ENCODE data around the gene LIX1L.

LIX1L gene

GRCh38 chr1:145885738-145886287, 72.0 kb downstream of the LIX1L start, which contains the start of gene ANKRD35:
Gene ANKRD35 (minus strand): TSS chr1:145885866. CDS start chr1:145885758, 108 bp downstream.
- no peak for TF ChIP-seq SNAI2 (CRISPR knock-in tag; IDR thresholded peaks at IDR 0.05)
- no peak for TF ChIP-seq ZFP3 (CRISPR knock-in tag; IDR thresholded peaks at IDR 0.05)
- TF ChIP-seq PATZ1 (CRISPR knock-in tag; IDR thresholded peaks at IDR 0.05; ENCODE audit: borderline replicate concordance), result no peak
- no peak for TF ChIP-seq CSDC2 (CRISPR knock-in tag; IDR thresholded peaks at IDR 0.05)
- no peak for TF ChIP-seq POU6F1 (CRISPR knock-in tag; IDR thresholded peaks at IDR 0.05; ENCODE audit: borderline replicate concordance, low read depth)
- ATAC-seq, result peak; percentile 99

GRCh38 chr1:145884675-145885074, 73.1 kb downstream of the LIX1L start:
- no peak for TF ChIP-seq ESRRG (CRISPR knock-in tag; IDR thresholded peaks at IDR 0.05)
- no peak for TF ChIP-seq PPARA (CRISPR knock-in tag; IDR thresholded peaks at IDR 0.05; ENCODE audit: borderline replicate concordance)
- TF ChIP-seq TSHZ2 (CRISPR knock-in tag; IDR thresholded peaks at IDR 0.05), result no peak
- TF ChIP-seq ZC3H10 (CRISPR knock-in tag; IDR thresholded peaks at IDR 0.05), result no peak
- TF ChIP-seq ZFP3 (CRISPR knock-in tag; IDR thresholded peaks at IDR 0.05), result no peak
- TF ChIP-seq TCF4 (CRISPR knock-in tag; IDR thresholded peaks at IDR 0.05; ENCODE audit: borderline replicate concordance), result no peak
- no peak for TF ChIP-seq POU6F1 (CRISPR knock-in tag; IDR thresholded peaks at IDR 0.05; ENCODE audit: borderline replicate concordance, low read depth)
- TF ChIP-seq ZNF8 (CRISPR knock-in tag; IDR thresholded peaks at IDR 0.05), result no peak
- TF ChIP-seq ISL1 (CRISPR knock-in tag; IDR thresholded peaks at IDR 0.05), result no peak
- TF ChIP-seq PATZ1 (CRISPR knock-in tag; IDR thresholded peaks at IDR 0.05; ENCODE audit: borderline replicate concordance), result no peak
- TF ChIP-seq BACH2 (CRISPR knock-in tag; IDR thresholded peaks at IDR 0.05; ENCODE audit: borderline replicate concordance), result no peak
- no peak for TF ChIP-seq GLIS3 (CRISPR knock-in tag; IDR thresholded peaks at IDR 0.05)
- TF ChIP-seq CSRNP3 (CRISPR knock-in tag; IDR thresholded peaks at IDR 0.05), result no peak
- no peak for TF ChIP-seq ZNF565 (CRISPR knock-in tag; conservative IDR thresholded peaks at IDR 0.05; ENCODE audit: low read depth)
- no peak for TF ChIP-seq CSDC2 (CRISPR knock-in tag; IDR thresholded peaks at IDR 0.05)
- no peak for TF ChIP-seq SNAI2 (CRISPR knock-in tag; IDR thresholded peaks at IDR 0.05)
- no peak for TF ChIP-seq ARNTL (CRISPR knock-in tag; IDR thresholded peaks at IDR 0.05; ENCODE audit: borderline replicate concordance, low read depth)
- no peak for TF ChIP-seq ZFP30 (CRISPR knock-in tag; IDR thresholded peaks at IDR 0.05)
- TF ChIP-seq ZNF70 (CRISPR knock-in tag; IDR thresholded peaks at IDR 0.05), result no peak

More at GRCh38 chr1:145884675-145885074, 73.1 kb downstream of the LIX1L start:
- ATAC-seq, result no peak; the same call in 2 of the 3 replicates

All from SK-N-SH treated with all-trans-retinoic acid at 6 μM for 48 hours (cell line).